ENCODE data around the gene ASAP3. TPM values are rescaled to one million over a fixed set of nuclear protein-coding genes. Genes with fewer than 3 reads are reported as not detected.
A peak's percentile ranks its signal among the peaks of the same experiment; 100 is the strongest.

ASAP3 gene
- total and polyA plus RNA-seq, 9 of the 15 experiments (the other 6 are each of a cell fraction or from before 2014, with no cell fraction given): 1.7 to 31.2 (median 17.4) TPM

DNA sequence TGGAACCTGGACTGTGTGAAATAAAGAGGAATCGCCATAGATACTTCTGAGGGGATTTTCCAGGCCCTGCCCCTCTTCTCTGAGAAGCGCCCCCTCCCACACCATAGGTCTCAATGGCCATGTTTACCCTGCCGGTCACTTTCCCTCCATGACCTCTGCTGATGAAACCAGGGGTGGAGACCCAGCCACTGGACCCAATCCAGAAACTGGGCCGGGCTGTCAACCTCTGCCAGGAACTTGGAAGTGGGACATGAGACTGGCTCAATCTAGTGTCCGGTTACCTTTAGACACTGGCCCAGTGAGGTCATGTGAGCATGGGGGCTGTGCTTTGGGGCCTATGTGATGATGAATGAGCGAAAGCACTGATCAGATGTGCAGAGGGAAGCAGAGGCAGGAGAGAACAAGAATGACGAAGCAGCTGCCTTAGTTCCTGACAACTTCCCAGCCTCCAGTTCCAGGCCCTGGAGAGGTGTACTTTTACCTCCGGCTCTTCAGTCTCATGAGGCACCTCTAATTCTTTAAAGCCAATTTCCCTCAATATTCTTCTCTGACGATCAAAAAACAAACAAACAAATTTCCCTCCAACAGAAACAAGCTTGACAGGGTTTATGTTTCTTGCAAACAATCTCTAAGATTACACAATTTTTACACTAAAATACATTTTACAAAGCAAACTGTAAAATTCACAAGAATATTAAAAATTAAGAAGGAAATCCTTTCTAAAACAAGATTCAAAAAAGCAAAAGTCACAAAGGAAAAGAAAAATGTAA lies 4.9 kb downstream of the ASAP3 start (continued):
- TF ChIP-seq, protein P1, sequence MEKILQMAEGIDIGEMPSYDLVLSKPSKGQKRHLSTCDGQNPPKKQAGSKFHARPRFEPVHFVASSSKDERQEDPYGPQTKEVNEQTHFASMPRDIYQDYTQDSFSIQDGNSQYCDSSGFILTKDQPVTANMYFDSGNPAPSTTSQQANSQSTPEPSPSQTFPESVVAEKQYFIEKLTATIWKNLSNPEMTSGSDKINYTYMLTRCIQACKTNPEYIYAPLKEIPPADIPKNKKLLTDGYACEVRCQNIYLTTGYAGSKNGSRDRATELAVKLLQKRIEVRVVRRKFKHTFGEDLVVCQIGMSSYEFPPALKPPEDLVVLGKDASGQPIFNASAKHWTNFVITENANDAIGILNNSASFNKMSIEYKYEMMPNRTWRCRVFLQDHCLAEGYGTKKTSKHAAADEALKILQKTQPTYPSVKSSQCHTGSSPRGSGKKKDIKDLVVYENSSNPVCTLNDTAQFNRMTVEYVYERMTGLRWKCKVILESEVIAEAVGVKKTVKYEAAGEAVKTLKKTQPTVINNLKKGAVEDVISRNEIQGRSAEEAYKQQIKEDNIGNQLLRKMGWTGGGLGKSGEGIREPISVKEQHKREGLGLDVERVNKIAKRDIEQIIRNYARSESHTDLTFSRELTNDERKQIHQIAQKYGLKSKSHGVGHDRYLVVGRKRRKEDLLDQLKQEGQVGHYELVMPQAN (IDR thresholded peaks at IDR 0.05; ENCODE audit: borderline replicate concordance): no peak
- TF ChIP-seq GATAD2A (IDR thresholded peaks at IDR 0.05): no peak
- no peak for TF ChIP-seq POLR3A (IDR thresholded peaks at IDR 0.05; ENCODE audit: borderline replicate concordance, extremely low read depth, insufficient read depth, insufficient read length)
- peak; percentile 77 for TF ChIP-seq KDM5B (IDR thresholded peaks at IDR 0.05; ENCODE audit: insufficient replicate concordance, low read depth, low read length)
- TF ChIP-seq, protein P2, sequence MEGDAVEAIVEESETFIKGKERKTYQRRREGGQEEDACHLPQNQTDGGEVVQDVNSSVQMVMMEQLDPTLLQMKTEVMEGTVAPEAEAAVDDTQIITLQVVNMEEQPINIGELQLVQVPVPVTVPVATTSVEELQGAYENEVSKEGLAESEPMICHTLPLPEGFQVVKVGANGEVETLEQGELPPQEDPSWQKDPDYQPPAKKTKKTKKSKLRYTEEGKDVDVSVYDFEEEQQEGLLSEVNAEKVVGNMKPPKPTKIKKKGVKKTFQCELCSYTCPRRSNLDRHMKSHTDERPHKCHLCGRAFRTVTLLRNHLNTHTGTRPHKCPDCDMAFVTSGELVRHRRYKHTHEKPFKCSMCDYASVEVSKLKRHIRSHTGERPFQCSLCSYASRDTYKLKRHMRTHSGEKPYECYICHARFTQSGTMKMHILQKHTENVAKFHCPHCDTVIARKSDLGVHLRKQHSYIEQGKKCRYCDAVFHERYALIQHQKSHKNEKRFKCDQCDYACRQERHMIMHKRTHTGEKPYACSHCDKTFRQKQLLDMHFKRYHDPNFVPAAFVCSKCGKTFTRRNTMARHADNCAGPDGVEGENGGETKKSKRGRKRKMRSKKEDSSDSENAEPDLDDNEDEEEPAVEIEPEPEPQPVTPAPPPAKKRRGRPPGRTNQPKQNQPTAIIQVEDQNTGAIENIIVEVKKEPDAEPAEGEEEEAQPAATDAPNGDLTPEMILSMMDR (IDR thresholded peaks at IDR 0.05 in 2 of 3, conservative IDR thresholded peaks at IDR 0.05 in 1 of 3; ENCODE audit: insufficient read depth in 2 of 3, low read depth in 1 of 3, low read length in 3 of 3): no peak
- no peak for TF ChIP-seq SMAD1 (IDR thresholded peaks at IDR 0.05; ENCODE audit: low read depth, low read length, partially characterized antibody)
- TF ChIP-seq MYC (IDR thresholded peaks at IDR 0.05; ENCODE audit: low read depth, low read length): peak; percentile 68; the same call in 1 of the 2 replicates
- no peak for TF ChIP-seq MYC (CRISPR knock-in tag; IDR thresholded peaks at IDR 0.05; ENCODE audit: borderline replicate concordance, low read depth)
- no peak for TF ChIP-seq PCBP2 (IDR thresholded peaks at IDR 0.05; ENCODE audit: low read depth, low read length, poor library complexity, severe bottlenecking)
- no peak for TF ChIP-seq BDP1 (IDR thresholded peaks at IDR 0.05; ENCODE audit: insufficient read depth, insufficient read length)
- TF ChIP-seq ZC3H8 (IDR thresholded peaks at IDR 0.05): no peak
- TF ChIP-seq, protein P3, sequence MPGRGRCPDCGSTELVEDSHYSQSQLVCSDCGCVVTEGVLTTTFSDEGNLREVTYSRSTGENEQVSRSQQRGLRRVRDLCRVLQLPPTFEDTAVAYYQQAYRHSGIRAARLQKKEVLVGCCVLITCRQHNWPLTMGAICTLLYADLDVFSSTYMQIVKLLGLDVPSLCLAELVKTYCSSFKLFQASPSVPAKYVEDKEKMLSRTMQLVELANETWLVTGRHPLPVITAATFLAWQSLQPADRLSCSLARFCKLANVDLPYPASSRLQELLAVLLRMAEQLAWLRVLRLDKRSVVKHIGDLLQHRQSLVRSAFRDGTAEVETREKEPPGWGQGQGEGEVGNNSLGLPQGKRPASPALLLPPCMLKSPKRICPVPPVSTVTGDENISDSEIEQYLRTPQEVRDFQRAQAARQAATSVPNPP (IDR thresholded peaks at IDR 0.05; ENCODE audit: borderline replicate concordance, insufficient read depth, insufficient read length): no peak
- TF ChIP-seq, protein P4, sequence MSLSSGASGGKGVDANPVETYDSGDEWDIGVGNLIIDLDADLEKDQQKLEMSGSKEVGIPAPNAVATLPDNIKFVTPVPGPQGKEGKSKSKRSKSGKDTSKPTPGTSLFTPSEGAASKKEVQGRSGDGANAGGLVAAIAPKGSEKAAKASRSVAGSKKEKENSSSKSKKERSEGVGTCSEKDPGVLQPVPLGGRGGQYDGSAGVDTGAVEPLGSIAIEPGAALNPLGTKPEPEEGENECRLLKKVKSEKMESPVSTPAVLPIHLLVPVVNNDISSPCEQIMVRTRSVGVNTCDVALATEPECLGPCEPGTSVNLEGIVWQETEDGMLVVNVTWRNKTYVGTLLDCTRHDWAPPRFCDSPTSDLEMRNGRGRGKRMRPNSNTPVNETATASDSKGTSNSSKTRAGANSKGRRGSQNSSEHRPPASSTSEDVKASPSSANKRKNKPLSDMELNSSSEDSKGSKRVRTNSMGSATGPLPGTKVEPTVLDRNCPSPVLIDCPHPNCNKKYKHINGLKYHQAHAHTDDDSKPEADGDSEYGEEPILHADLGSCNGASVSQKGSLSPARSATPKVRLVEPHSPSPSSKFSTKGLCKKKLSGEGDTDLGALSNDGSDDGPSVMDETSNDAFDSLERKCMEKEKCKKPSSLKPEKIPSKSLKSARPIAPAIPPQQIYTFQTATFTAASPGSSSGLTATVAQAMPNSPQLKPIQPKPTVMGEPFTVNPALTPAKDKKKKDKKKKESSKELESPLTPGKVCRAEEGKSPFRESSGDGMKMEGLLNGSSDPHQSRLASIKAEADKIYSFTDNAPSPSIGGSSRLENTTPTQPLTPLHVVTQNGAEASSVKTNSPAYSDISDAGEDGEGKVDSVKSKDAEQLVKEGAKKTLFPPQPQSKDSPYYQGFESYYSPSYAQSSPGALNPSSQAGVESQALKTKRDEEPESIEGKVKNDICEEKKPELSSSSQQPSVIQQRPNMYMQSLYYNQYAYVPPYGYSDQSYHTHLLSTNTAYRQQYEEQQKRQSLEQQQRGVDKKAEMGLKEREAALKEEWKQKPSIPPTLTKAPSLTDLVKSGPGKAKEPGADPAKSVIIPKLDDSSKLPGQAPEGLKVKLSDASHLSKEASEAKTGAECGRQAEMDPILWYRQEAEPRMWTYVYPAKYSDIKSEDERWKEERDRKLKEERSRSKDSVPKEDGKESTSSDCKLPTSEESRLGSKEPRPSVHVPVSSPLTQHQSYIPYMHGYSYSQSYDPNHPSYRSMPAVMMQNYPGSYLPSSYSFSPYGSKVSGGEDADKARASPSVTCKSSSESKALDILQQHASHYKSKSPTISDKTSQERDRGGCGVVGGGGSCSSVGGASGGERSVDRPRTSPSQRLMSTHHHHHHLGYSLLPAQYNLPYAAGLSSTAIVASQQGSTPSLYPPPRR (CRISPR knock-in tag; IDR thresholded peaks at IDR 0.05; ENCODE audit: borderline replicate concordance): no peak
